Liver (tissue), 9 donors: ENCODE measurements around the gene ZNF653. TPM values are rescaled to one million over a fixed set of nuclear protein-coding genes. Genes with fewer than 3 reads are reported as not detected.
"Not testable (repeated sequence)": the region's sequence is repeated elsewhere in the genome, so short reads cannot be mapped to it uniquely, and the experiment has no call there.

Source experiments
- DNase-seq: peaks from one replicate; pipeline ENCODE4 v3.0.0-alpha.2; 2017; ENCODE audit warnings: low spot score
- H3K27ac ChIP-seq, 2 donors: one replicate each; pipeline ENCODE4 v1.7.0; 2013; ENCODE audit warnings: inconsistent platforms in 2 of 2, low read length in 2 of 2, control low read depth in 1 of 2, low read depth in 1 of 2, mild to moderate bottlenecking in 1 of 2
- H3K27me3 ChIP-seq, 4 donors: one replicate each; pipeline versions ENCODE4 v1.6.1 to v1.7.0; 2013; ENCODE audit warnings: low read length in 3 of 4, inconsistent platforms in 1 of 4, mild to moderate bottlenecking in 1 of 4, moderate library complexity in 1 of 4; ENCODE audit not compliant: control insufficient read depth in 4 of 4, insufficient read depth in 4 of 4
- H3K36me3 ChIP-seq, 4 donors: one replicate each; pipeline versions ENCODE4 v1.6.1 to v1.7.0; 2013; ENCODE audit warnings: low read length in 3 of 4, mild to moderate bottlenecking in 3 of 4, low read depth in 1 of 4, moderate library complexity in 1 of 4; ENCODE audit not compliant: control insufficient read depth in 4 of 4, insufficient read depth in 3 of 4
- H3K4me1 ChIP-seq, 4 donors: one replicate each; pipeline versions ENCODE4 v1.6.1 to v1.7.0; 2013; ENCODE audit warnings: low read length in 3 of 4, mild to moderate bottlenecking in 3 of 4, moderate library complexity in 1 of 4; ENCODE audit not compliant: control insufficient read depth in 4 of 4, insufficient read depth in 4 of 4
- H3K4me3 ChIP-seq, 3 donors: one replicate each; pipeline versions ENCODE4 v1.6.1 to v1.7.0; 2013; ENCODE audit warnings: low read length in 3 of 3, control low read depth in 1 of 3, low read depth in 1 of 3, mild to moderate bottlenecking in 1 of 3
- H3K9ac ChIP-seq, 2 donors: one replicate each; pipeline ENCODE4 v1.7.0; 2013; ENCODE audit warnings: low read length in 2 of 2, mild to moderate bottlenecking in 2 of 2, moderate library complexity in 2 of 2, control low read depth in 1 of 2, low read depth in 1 of 2
- H3K9me3 ChIP-seq, 4 donors: one replicate each; pipeline versions ENCODE4 v1.6.1 to v1.7.0; 2013; ENCODE audit warnings: low read length in 3 of 4; ENCODE audit not compliant: control insufficient read depth in 4 of 4
- EGR1 ChIP-seq, 2 donors: IDR thresholded peaks; 2 replicates each; pipeline ENCODE4 v1.6.1; 2016 to 2018; ENCODE audit warnings: antibody characterized with exemption in 2 of 2, low read depth in 2 of 2
- FOXA1 ChIP-seq: IDR thresholded peaks from 2 replicates; pipeline ENCODE4 v1.6.1; 2016; ENCODE audit warnings: antibody characterized with exemption
- FOXA2 ChIP-seq: IDR thresholded peaks from 2 replicates; pipeline ENCODE4 v1.6.1; 2016; ENCODE audit warnings: antibody characterized with exemption
- GABPA ChIP-seq, 2 donors: IDR thresholded peaks in 1 of 2; conservative IDR thresholded peaks in 1 of 2; 2 replicates each; pipeline ENCODE4 v1.6.1; 2016; ENCODE audit warnings: antibody characterized with exemption in 2 of 2, mild to moderate bottlenecking in 1 of 2, moderate library complexity in 1 of 2
- HNF4A ChIP-seq, 2 donors: conservative IDR thresholded peaks; 2 replicates each; pipeline ENCODE4 v1.6.1; 2016; ENCODE audit warnings: antibody characterized with exemption in 2 of 2, mild to moderate bottlenecking in 2 of 2
- HNF4G ChIP-seq: IDR thresholded peaks from 2 replicates; pipeline ENCODE4 v1.6.1; 2016; ENCODE audit warnings: antibody characterized with exemption
- JUND ChIP-seq, 2 donors: IDR thresholded peaks; 2 replicates each; pipeline ENCODE4 v1.6.1; 2016; ENCODE audit warnings: antibody characterized with exemption in 2 of 2
- NR2F2 ChIP-seq: IDR thresholded peaks from 2 replicates; pipeline ENCODE4 v1.6.1; 2016; ENCODE audit warnings: antibody characterized with exemption
- RAD21 ChIP-seq, 2 donors: IDR thresholded peaks; 2 replicates each; pipeline ENCODE4 v1.6.1; 2016; ENCODE audit warnings: antibody characterized with exemption in 2 of 2, mild to moderate bottlenecking in 2 of 2
- REST ChIP-seq: IDR thresholded peaks from 2 replicates; pipeline ENCODE4 v1.6.1; 2016; ENCODE audit warnings: antibody characterized with exemption, mild to moderate bottlenecking
- RXRA ChIP-seq, 2 donors: IDR thresholded peaks; 2 replicates each; pipeline ENCODE4 v1.6.1; 2017 to 2018; ENCODE audit warnings: antibody characterized with exemption in 2 of 2, mild to moderate bottlenecking in 1 of 2
- SP1 ChIP-seq: IDR thresholded peaks from 2 replicates; pipeline ENCODE4 v1.6.1; 2018; ENCODE audit warnings: antibody characterized with exemption, mild to moderate bottlenecking
- TAF1 ChIP-seq: conservative IDR thresholded peaks from 2 replicates; pipeline ENCODE4 v1.6.1; 2016; ENCODE audit warnings: antibody characterized with exemption, mild to moderate bottlenecking
- YY1 ChIP-seq: IDR thresholded peaks from 2 replicates; pipeline ENCODE4 v1.6.1; 2016; ENCODE audit warnings: antibody characterized with exemption, mild to moderate bottlenecking
- ZBTB33 ChIP-seq: IDR thresholded peaks from 2 replicates; pipeline ENCODE4 v1.6.1; 2016; ENCODE audit warnings: antibody characterized with exemption
- WGBS: extraction: QIAGEN DNeasy Blood & Tissue Kit; methylation state at CpG from one replicate; pipeline ENCODE4 v1.1.7; 2013; 5-methylcytosine and 5-hydroxymethylcytosine counted together
- polyA plus RNA-seq, 2 donors: library from polyadenylated mRNA; stranded (reverse) in 1 of 2; unstranded in 1 of 2; fragments of 200-250 nt in 1 of 2; fragments of >200 nt in 1 of 2; fragmentation: Nextera tagmentation in 1 of 2; extraction: Ambion mirVana in 1 of 2; gene quantifications; one replicate each; pipeline versions ENCODE4 v1.2.1 to v1.2.3, GENCODE V29; 2013 to 2015
- total RNA-seq, 2 donors: library from RNA; depleted of rRNA; stranded (reverse); fragments of >200 nt; gene quantifications; one replicate each; pipeline ENCODE4 v1.2.3, GENCODE V29; 2014
- TF ChIP-seq, protein P1 (sequence below): IDR thresholded peaks from 2 replicates; pipeline ENCODE4 v1.6.1; 2016; ENCODE audit warnings: antibody characterized with exemption
- TF ChIP-seq, protein P2 (sequence below): IDR thresholded peaks from 2 replicates; pipeline ENCODE4 v1.6.1; 2016; ENCODE audit warnings: antibody characterized with exemption
- TF ChIP-seq, protein P3 (sequence below): fragments of 150-350 bp; IDR thresholded peaks from 2 replicates; pipeline ENCODE4 v1.5.1; 2017; ENCODE audit warnings: improper control_type of control experiment, low read depth, low read length; ENCODE audit not compliant: missing input control
- donor health status: healthy.
- donor health status: healthy.
- donor health status: healthy.
- donor health status: healthy.
- donor health status: healthy.

ZNF653 gene
- total and polyA plus RNA-seq, 4 donors: 1.3 to 4.6 (median 3.1) TPM

GRCh38 chr19:11456659-11457058 lies 49.0 kb downstream of the ZNF653 start:
- Histone ChIP-seq H3K4me3 (no peak overlapping the region), H3K9ac (no peak overlapping the region), H3K27me3 (no peaks in the 10 kb centered on the region), H3K4me1 (no peaks in the 10 kb centered on the region), H3K9me3 (no peaks in the 10 kb centered on the region), H3K36me3 (no peaks in the 10 kb centered on the region), H3K27ac (no peak overlapping the region)
- 90% methylated on average over 7 of the region's 7 CpGs for WGBS
- TF ChIP-seq, protein P1, sequence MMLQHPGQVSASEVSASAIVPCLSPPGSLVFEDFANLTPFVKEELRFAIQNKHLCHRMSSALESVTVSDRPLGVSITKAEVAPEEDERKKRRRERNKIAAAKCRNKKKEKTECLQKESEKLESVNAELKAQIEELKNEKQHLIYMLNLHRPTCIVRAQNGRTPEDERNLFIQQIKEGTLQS: no peak
- TF ChIP-seq TAF1: no peak
- no peak for TF ChIP-seq NR2F2
- TF ChIP-seq GABPA (IDR thresholded peaks at IDR 0.05 in 1 of 2, conservative IDR thresholded peaks at IDR 0.05 in 1 of 2): no peak
- no peak for TF ChIP-seq HNF4A (conservative IDR thresholded peaks at IDR 0.05)
- TF ChIP-seq ZBTB33: no peak
- no peak for TF ChIP-seq FOXA1
- no peak for TF ChIP-seq RAD21 (IDR thresholded peaks at IDR 0.05)
- TF ChIP-seq, protein P2, sequence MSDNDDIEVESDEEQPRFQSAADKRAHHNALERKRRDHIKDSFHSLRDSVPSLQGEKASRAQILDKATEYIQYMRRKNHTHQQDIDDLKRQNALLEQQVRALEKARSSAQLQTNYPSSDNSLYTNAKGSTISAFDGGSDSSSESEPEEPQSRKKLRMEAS: no peak
- TF ChIP-seq YY1: no peak
- TF ChIP-seq SP1: no peak
- TF ChIP-seq JUND (IDR thresholded peaks at IDR 0.05): no peak
- TF ChIP-seq EGR1 (IDR thresholded peaks at IDR 0.05; ENCODE audit: low read depth in 2 of 2): no peak
- TF ChIP-seq, protein P3, sequence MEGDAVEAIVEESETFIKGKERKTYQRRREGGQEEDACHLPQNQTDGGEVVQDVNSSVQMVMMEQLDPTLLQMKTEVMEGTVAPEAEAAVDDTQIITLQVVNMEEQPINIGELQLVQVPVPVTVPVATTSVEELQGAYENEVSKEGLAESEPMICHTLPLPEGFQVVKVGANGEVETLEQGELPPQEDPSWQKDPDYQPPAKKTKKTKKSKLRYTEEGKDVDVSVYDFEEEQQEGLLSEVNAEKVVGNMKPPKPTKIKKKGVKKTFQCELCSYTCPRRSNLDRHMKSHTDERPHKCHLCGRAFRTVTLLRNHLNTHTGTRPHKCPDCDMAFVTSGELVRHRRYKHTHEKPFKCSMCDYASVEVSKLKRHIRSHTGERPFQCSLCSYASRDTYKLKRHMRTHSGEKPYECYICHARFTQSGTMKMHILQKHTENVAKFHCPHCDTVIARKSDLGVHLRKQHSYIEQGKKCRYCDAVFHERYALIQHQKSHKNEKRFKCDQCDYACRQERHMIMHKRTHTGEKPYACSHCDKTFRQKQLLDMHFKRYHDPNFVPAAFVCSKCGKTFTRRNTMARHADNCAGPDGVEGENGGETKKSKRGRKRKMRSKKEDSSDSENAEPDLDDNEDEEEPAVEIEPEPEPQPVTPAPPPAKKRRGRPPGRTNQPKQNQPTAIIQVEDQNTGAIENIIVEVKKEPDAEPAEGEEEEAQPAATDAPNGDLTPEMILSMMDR: no peak
- no peak for TF ChIP-seq REST
- no peak for TF ChIP-seq FOXA2
- TF ChIP-seq HNF4G: no peak
- no peak for TF ChIP-seq RXRA (IDR thresholded peaks at IDR 0.05)
- DNase-seq: no peak

- not testable (repeated sequence) for H3K4me3 ChIP-seq, DNase-seq, H3K36me3 ChIP-seq, H3K27ac ChIP-seq, H3K4me1 ChIP-seq, H3K9ac ChIP-seq, H3K27me3 ChIP-seq, H3K9me3 ChIP-seq
- 80% methylated on average over 9 of the region's 9 CpGs for WGBS
These were observed 50.4 kb downstream of the ZNF653 start for GRCh38 chr19:11455233-11455554.
